GM23338 (cell line): Measurements from ENCODE around the gene PTPRA. TPM values are rescaled to one million over a fixed set of nuclear protein-coding genes. Genes with fewer than 3 reads are reported as not detected.

ENCODE experiments used
- ATAC-seq: fragments of 200-7000 bp; cut with Tn5 transposase; 3 replicates; pipeline ENCODE4 v1.9.1; 2020
- DNase-seq: peaks from one replicate; pipeline ENCODE4 v3.0.0-alpha.2; 2015; ENCODE audit warnings: low spot score
- H2AFZ ChIP-seq: fragments of 200-600 bp; sonication (generic); 2 replicates; pipeline ENCODE4 v1.8.0; 2016; ENCODE audit warnings: antibody characterized with exemption, mild to moderate bottlenecking, moderate library complexity
- H3F3A ChIP-seq: fragments of 200-600 bp; sonication (generic); replicated peaks from 2 replicates; pipeline ENCODE4 v1.8.0; 2017; ENCODE audit warnings: antibody characterized with exemption, mixed run types, low read depth
- H3K27ac ChIP-seq: fragments of 200-600 bp; sonication (generic); 2 replicates; pipeline ENCODE4 v1.6.1; 2016; ENCODE audit warnings: low read depth
- H3K27me3 ChIP-seq: fragments of 200-600 bp; sonication (generic); 2 replicates; pipeline ENCODE4 v1.8.0; 2016; ENCODE audit warnings: mild to moderate bottlenecking, mixed run types, moderate library complexity; ENCODE audit not compliant: insufficient read depth
- H3K36me3 ChIP-seq: fragments of 200-600 bp; sonication (generic); 2 replicates; pipeline ENCODE4 v1.8.0; 2016; ENCODE audit warnings: mild to moderate bottlenecking; ENCODE audit not compliant: insufficient read depth
- H3K4me1 ChIP-seq: fragments of 200-600 bp; sonication (generic); 2 replicates; pipeline ENCODE4 v1.8.0; 2016; ENCODE audit warnings: mild to moderate bottlenecking, moderate library complexity; ENCODE audit not compliant: insufficient read depth
- H3K4me2 ChIP-seq: fragments of 200-600 bp; sonication (generic); 2 replicates; pipeline ENCODE4 v1.7.1; 2017; ENCODE audit warnings: mixed run types
- H3K4me3 ChIP-seq: fragments of 200-600 bp; sonication (generic); 2 replicates; pipeline ENCODE4 v1.6.1; 2016; ENCODE audit warnings: mixed run types
- H3K79me2 ChIP-seq: fragments of 200-600 bp; sonication (generic); replicated peaks from 2 replicates; pipeline ENCODE4 v1.8.0; 2017; ENCODE audit warnings: mild to moderate bottlenecking; ENCODE audit not compliant: insufficient read depth
- H3K9me2 ChIP-seq: fragments of 200-600 bp; sonication (generic); 2 replicates; pipeline ENCODE4 v1.8.0; 2017; ENCODE audit not compliant: insufficient read depth
- H4K20me1 ChIP-seq: fragments of 200-600 bp; sonication (generic); replicated peaks from 2 replicates; pipeline ENCODE4 v1.8.0; 2017; ENCODE audit warnings: mild to moderate bottlenecking; ENCODE audit not compliant: insufficient read depth
- H3K27ac Mint-ChIP-seq: 2 replicates; pipeline ENCODE4 v1.8.0; 2020; ENCODE audit warnings: inconsistent platforms, mild to moderate bottlenecking, moderate library complexity, mixed read lengths
- H3K27me3 Mint-ChIP-seq: 3 replicates; pipeline ENCODE4 v1.8.0; 2022; ENCODE audit warnings: low read depth, mild to moderate bottlenecking, moderate library complexity, mixed read lengths, inconsistent platforms; ENCODE audit not compliant: insufficient read depth, poor library complexity
- H3K36me3 Mint-ChIP-seq: 3 replicates; pipeline ENCODE4 v1.8.0; 2021; ENCODE audit warnings: low read depth, mild to moderate bottlenecking, inconsistent platforms, moderate library complexity, mixed read lengths
- H3K4me1 Mint-ChIP-seq: 3 replicates; pipeline ENCODE4 v1.8.0; 2020; ENCODE audit warnings: mild to moderate bottlenecking, inconsistent platforms, mixed read lengths
- H3K4me3 Mint-ChIP-seq: 3 replicates; pipeline ENCODE4 v1.8.0; 2021; ENCODE audit warnings: moderate library complexity, mild to moderate bottlenecking, inconsistent platforms, mixed read lengths
- H3K9me3 Mint-ChIP-seq: 3 replicates; pipeline ENCODE4 v1.8.0; 2020; ENCODE audit warnings: moderate library complexity, mild to moderate bottlenecking, inconsistent platforms, mixed read lengths
- CREB1 ChIP-seq: fragments of 250-450 bp; sonication (Bioruptor Pico); IDR thresholded peaks from 2 replicates; pipeline ENCODE4 v1.5.0; 2020; ENCODE audit warnings: low read depth, mild to moderate bottlenecking, moderate library complexity
- JUNB ChIP-seq: IDR thresholded peaks from one replicate; pipeline ENCODE4 v1.6.1; 2016; ENCODE audit warnings: antibody characterized with exemption; ENCODE audit not compliant: unreplicated experiment
- NANOG ChIP-seq: IDR thresholded peaks from 2 replicates; pipeline ENCODE4 v1.6.1; 2016; ENCODE audit warnings: antibody characterized with exemption, borderline replicate concordance
- POLR2AphosphoS5 ChIP-seq: IDR thresholded peaks from 2 replicates; pipeline ENCODE4 v1.6.1; 2016; ENCODE audit warnings: antibody characterized with exemption, low read depth
- polyA plus RNA-seq: library from polyadenylated mRNA; unstranded; fragments of >200 nt; fragmentation: Nextera tagmentation; extraction: Ambion mirVana; gene quantifications from 2 replicates; pipeline ENCODE4 v1.2.1, GENCODE V29; 2016
- total RNA-seq: library from RNA; depleted of rRNA; stranded (reverse); fragments of >200 nt; shearing (Covaris generic); gene quantifications from 2 replicates; pipeline ENCODE4 v1.2.3, GENCODE V29; 2014
- TF ChIP-seq, protein P1 (sequence below): IDR thresholded peaks from 2 replicates; pipeline ENCODE4 v1.6.1; 2016; ENCODE audit warnings: antibody characterized with exemption
- TF ChIP-seq, protein P2 (sequence below): fragments of 250-450 bp; sonication (Bioruptor Pico); IDR thresholded peaks from 2 replicates; pipeline ENCODE4 v1.5.0; 2020; ENCODE audit warnings: mild to moderate bottlenecking, moderate library complexity

Gene PTPRA
- total and polyA plus RNA-seq, 2 experiments from 2014 or later: 37.8 to 39.3 TPM

DNA sequence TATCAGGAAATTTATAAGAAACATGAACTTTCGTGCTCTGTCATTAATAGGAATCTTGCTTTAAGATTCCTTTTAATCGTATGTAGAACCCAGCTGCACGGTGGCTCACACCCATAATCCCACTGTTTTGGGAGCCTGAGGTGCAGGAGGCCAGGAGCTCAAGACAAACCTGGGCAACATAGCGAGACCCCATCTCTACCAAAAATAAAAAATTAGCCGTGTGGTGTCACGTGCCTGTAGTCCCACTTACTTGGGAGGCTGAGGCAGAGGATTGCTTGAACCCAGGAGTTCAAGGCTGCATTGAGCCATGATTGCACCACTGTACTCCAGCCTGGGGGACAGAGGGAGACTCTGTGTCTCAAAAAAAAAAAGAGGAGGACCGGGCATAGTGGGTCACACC, 7.4 kb downstream of the PTPRA start (continued):
- no peak for TF ChIP-seq POLR2AphosphoS5
- TF ChIP-seq, protein P1, sequence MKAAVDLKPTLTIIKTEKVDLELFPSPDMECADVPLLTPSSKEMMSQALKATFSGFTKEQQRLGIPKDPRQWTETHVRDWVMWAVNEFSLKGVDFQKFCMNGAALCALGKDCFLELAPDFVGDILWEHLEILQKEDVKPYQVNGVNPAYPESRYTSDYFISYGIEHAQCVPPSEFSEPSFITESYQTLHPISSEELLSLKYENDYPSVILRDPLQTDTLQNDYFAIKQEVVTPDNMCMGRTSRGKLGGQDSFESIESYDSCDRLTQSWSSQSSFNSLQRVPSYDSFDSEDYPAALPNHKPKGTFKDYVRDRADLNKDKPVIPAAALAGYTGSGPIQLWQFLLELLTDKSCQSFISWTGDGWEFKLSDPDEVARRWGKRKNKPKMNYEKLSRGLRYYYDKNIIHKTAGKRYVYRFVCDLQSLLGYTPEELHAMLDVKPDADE: no peak
- no peak for TF ChIP-seq JUNB
- no peak for TF ChIP-seq CREB1 (CRISPR knock-in tag)
- TF ChIP-seq, protein P2, sequence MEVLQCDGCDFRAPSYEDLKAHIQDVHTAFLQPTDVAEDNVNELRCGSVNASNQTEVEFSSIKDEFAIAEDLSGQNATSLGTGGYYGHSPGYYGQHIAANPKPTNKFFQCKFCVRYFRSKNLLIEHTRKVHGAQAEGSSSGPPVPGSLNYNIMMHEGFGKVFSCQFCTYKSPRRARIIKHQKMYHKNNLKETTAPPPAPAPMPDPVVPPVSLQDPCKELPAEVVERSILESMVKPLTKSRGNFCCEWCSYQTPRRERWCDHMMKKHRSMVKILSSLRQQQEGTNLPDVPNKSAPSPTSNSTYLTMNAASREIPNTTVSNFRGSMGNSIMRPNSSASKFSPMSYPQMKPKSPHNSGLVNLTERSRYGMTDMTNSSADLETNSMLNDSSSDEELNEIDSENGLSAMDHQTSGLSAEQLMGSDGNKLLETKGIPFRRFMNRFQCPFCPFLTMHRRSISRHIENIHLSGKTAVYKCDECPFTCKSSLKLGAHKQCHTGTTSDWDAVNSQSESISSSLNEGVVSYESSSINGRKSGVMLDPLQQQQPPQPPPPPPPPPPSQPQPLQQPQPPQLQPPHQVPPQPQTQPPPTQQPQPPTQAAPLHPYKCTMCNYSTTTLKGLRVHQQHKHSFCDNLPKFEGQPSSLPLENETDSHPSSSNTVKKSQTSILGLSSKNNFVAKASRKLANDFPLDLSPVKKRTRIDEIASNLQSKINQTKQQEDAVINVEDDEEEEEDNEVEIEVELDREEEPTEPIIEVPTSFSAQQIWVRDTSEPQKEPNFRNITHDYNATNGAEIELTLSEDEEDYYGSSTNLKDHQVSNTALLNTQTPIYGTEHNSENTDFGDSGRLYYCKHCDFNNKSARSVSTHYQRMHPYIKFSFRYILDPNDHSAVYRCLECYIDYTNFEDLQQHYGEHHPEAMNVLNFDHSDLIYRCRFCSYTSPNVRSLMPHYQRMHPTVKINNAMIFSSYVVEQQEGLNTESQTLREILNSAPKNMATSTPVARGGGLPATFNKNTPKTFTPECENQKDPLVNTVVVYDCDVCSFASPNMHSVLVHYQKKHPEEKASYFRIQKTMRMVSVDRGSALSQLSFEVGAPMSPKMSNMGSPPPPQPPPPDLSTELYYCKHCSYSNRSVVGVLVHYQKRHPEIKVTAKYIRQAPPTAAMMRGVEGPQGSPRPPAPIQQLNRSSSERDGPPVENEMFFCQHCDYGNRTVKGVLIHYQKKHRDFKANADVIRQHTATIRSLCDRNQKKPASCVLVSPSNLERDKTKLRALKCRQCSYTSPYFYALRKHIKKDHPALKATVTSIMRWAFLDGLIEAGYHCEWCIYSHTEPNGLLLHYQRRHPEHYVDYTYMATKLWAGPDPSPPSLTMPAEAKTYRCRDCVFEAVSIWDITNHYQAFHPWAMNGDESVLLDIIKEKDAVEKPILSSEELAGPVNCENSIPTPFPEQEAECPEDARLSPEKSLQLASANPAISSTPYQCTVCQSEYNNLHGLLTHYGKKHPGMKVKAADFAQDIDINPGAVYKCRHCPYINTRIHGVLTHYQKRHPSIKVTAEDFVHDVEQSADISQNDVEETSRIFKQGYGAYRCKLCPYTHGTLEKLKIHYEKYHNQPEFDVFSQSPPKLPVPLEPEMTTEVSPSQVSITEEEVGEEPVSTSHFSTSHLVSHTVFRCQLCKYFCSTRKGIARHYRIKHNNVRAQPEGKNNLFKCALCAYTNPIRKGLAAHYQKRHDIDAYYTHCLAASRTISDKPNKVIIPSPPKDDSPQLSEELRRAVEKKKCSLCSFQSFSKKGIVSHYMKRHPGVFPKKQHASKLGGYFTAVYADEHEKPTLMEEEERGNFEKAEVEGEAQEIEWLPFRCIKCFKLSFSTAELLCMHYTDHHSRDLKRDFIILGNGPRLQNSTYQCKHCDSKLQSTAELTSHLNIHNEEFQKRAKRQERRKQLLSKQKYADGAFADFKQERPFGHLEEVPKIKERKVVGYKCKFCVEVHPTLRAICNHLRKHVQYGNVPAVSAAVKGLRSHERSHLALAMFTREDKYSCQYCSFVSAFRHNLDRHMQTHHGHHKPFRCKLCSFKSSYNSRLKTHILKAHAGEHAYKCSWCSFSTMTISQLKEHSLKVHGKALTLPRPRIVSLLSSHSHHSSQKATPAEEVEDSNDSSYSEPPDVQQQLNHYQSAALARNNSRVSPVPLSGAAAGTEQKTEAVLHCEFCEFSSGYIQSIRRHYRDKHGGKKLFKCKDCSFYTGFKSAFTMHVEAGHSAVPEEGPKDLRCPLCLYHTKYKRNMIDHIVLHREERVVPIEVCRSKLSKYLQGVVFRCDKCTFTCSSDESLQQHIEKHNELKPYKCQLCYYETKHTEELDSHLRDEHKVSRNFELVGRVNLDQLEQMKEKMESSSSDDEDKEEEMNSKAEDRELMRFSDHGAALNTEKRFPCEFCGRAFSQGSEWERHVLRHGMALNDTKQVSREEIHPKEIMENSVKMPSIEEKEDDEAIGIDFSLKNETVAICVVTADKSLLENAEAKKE (CRISPR knock-in tag): no peak

DNA sequence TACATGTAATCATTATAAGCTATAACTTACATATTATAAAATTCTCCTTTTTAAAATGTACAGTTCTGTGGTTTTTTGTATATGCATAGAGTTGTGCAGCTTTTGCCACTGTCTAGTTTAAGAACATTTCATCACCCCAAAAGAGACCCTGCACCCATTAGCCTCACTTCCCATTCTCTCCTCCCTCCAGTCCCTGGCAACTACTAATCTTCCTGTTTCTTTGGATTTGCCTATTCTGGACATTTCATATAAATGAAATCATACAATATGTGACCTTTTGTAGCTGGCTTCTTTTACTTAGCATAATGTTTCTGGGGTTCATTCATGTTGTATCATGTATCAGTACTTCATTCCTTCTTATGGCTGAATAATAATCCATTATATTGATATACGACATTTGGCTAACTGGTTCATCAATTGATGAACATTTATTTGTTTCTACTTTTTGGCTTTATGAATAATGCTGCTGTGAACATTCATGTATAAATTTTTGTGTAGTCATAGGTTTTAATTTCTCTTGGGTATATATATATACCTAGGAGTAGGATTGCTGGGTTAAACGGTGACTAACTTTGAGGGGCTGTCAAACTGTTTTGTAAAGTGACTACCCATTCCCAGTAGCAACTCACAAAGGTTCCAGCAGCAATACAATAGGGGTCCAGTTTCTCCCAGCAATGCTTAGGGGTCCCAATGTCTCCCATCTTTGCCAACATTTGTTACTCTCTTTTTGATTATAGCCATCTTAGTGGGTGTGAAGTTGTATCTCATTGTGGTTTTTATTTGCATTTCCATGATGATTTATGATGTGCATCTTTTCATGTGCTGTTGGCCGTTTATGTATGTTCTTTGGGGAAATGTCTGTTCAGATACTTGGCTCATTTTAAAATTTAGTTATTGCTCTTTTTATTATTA, 10.7 kb downstream of the PTPRA start:
- H3K27ac ChIP-seq: no peak overlapping the region
- no peaks in the 10 kb centered on the region for H3K9me3 Mint-ChIP-seq
- peaks cover 1% of the 10 kb centered on the region for H3K27me3 Mint-ChIP-seq
- H3K27ac Mint-ChIP-seq: no peak overlapping the region
- peaks cover 6% of the 10 kb centered on the region for H3K4me1 Mint-ChIP-seq
- no peaks in the 10 kb centered on the region for H3K9me2 ChIP-seq
- H3K4me2 ChIP-seq: no peak overlapping the region
- peaks cover 16% of the 10 kb centered on the region for H3K4me1 ChIP-seq
- no peaks in the 10 kb centered on the region for H3F3A ChIP-seq
- peaks cover 27% of the 10 kb centered on the region for H4K20me1 ChIP-seq
- H3K4me3 ChIP-seq: no peak overlapping the region
- H3K27me3 ChIP-seq: no peaks in the 10 kb centered on the region
- no peaks in the 10 kb centered on the region for H3K36me3 ChIP-seq
- H3K79me2 ChIP-seq: peaks cover 98% of the 10 kb centered on the region
- ATAC-seq (no peak), DNase-seq (no peak)
- H2AFZ ChIP-seq: no peak overlapping the region
- no peak overlapping the region for H3K4me3 Mint-ChIP-seq
- H3K36me3 Mint-ChIP-seq: no peaks in the 10 kb centered on the region
- TF ChIP-seq, protein P2 (CRISPR knock-in tag): no peak
- TF ChIP-seq NANOG (no peak), CREB1 (CRISPR knock-in tag) (no peak)
